Endothelial cell of umbilical vein (primary cell): ENCODE data around the gene SMOC1.

Experiments used
- EZH2 ChIP-seq: IDR thresholded peaks from 2 replicates; pipeline ENCODE4 v1.6.1; 2012; ENCODE audit warnings: borderline replicate concordance, low read depth, mild to moderate bottlenecking, moderate library complexity, low read length, inconsistent platforms; ENCODE audit not compliant: severe bottlenecking
- MYC ChIP-seq: IDR thresholded peaks from one replicate; pipeline ENCODE4 v1.6.1; 2011; ENCODE audit warnings: mild to moderate bottlenecking, low read depth, low read length
- POLR2A ChIP-seq: IDR thresholded peaks from 2 replicates; pipeline ENCODE4 v1.6.1; 2012; ENCODE audit warnings: low read depth, mild to moderate bottlenecking, control low read depth, low read length
- POLR2AphosphoS5 ChIP-seq: IDR thresholded peaks from 2 replicates; pipeline ENCODE4 v1.6.1; 2012; ENCODE audit warnings: low read depth, mild to moderate bottlenecking, control low read depth, low read length, moderate library complexity; ENCODE audit not compliant: insufficient read depth
- TF ChIP-seq, protein P1 (sequence below): IDR thresholded peaks from 2 replicates; pipeline ENCODE4 v1.6.1; 2011; ENCODE audit not compliant: insufficient read depth, insufficient read length
- TF ChIP-seq, protein P2 (sequence below), 2 donors: IDR thresholded peaks; 1 replicate in 1 of 2; 2 replicates in 1 of 2; pipeline ENCODE4 v1.5.1; 2011; ENCODE audit warnings: low read length in 2 of 2, mild to moderate bottlenecking in 2 of 2, moderate library complexity in 2 of 2, control low read depth in 1 of 2, inconsistent platforms in 1 of 2, low read depth in 1 of 2; ENCODE audit not compliant: insufficient read depth in 1 of 2; ENCODE audit errors: extremely low read depth in 1 of 2

DNA sequence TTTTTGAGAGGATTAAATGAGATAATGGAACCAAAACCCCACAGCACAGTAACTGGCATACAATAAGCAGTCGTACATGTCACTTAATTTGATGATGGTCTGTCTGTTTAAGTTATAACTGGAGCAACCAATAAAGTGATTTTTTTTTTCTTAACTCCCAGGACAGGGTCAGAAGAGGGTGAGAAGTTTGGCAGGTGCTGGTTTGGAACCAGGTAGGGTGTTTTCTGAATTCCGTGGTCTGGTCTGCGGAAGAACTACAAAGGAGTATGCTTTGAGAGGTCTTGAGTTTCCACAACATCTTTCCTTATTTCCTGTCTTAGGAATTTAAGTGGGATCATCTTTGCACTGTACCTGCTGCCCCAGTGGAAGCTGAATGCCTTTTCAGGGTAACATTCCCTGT, 197.8 kb downstream of the SMOC1 start:
- TF ChIP-seq, protein P1, sequence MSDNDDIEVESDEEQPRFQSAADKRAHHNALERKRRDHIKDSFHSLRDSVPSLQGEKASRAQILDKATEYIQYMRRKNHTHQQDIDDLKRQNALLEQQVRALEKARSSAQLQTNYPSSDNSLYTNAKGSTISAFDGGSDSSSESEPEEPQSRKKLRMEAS, result no peak
- TF ChIP-seq, protein P2, sequence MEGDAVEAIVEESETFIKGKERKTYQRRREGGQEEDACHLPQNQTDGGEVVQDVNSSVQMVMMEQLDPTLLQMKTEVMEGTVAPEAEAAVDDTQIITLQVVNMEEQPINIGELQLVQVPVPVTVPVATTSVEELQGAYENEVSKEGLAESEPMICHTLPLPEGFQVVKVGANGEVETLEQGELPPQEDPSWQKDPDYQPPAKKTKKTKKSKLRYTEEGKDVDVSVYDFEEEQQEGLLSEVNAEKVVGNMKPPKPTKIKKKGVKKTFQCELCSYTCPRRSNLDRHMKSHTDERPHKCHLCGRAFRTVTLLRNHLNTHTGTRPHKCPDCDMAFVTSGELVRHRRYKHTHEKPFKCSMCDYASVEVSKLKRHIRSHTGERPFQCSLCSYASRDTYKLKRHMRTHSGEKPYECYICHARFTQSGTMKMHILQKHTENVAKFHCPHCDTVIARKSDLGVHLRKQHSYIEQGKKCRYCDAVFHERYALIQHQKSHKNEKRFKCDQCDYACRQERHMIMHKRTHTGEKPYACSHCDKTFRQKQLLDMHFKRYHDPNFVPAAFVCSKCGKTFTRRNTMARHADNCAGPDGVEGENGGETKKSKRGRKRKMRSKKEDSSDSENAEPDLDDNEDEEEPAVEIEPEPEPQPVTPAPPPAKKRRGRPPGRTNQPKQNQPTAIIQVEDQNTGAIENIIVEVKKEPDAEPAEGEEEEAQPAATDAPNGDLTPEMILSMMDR (IDR thresholded peaks at IDR 0.05; ENCODE audit: extremely low read depth in 1 of 2, insufficient read depth in 1 of 2, low read depth in 1 of 2, low read length in 2 of 2), result no peak
- TF ChIP-seq POLR2A (no peak), EZH2 (no peak), POLR2AphosphoS5 (no peak), MYC (no peak)
